Measurements from ENCODE around the gene DIAPH2. TPM values are rescaled to one million over a fixed set of nuclear protein-coding genes. Genes with fewer than 3 reads are reported as not detected.

The DIAPH2 gene
- total RNA-seq, 1 donor from 2014 or later = 20.5 TPM

GRCh38 chrX:96861661-96862060, 177.0 kb downstream of the DIAPH2 start:
- H3K27me3 Mint-ChIP-seq = no peaks in the 10 kb centered on the region
- no peaks in the 10 kb centered on the region for H3K36me3 Mint-ChIP-seq (ENCODE audit: low read depth)
- TF ChIP-seq CTCF (IDR thresholded peaks at IDR 0.05) = no peak
- ATAC-seq (ENCODE audit: low read depth) (no peak), DNase-seq (no peak)
- ChIA-PET CTCF (no interaction called here), POLR2A (no interaction called here)
- peak overlapping the region; percentile 57 for H3K27ac Mint-ChIP-seq
- no peak overlapping the region for H3K4me3 Mint-ChIP-seq
- H3K9me3 Mint-ChIP-seq = no peaks in the 10 kb centered on the region
- H3K4me1 Mint-ChIP-seq = peaks cover 16% of the 10 kb centered on the region
- intact Hi-C loops (cut with micrococcal nuclease) = no loop called here

GRCh38 chrX:96883608-96884007, 199.0 kb downstream of the DIAPH2 start, which contains the start of gene RPA4:
Gene RPA4 (plus strand): TSS chrX:96883908. CDS start chrX:96884311, 403 bp downstream.
- intact Hi-C loops (cut with micrococcal nuclease) = no loop called here
- ATAC-seq (ENCODE audit: low read depth) (no peak), DNase-seq (no peak)
- POLR2A ChIA-PET = interaction anchor here (0.7 kb wide), 1 partner anchor 461 kb away, joined by 8 read pairs; no protein-coding TSS in a partner anchor
- Mint-ChIP-seq H3K27ac (no peak within 1 kb of the TSS), H3K27me3 (no peaks in the 10 kb centered on the region), H3K36me3 (ENCODE audit: low read depth) (peaks cover 16% of the 10 kb centered on the region), H3K4me3 (no peak within 1 kb of the TSS), H3K4me1 (no peaks in the 10 kb centered on the region), H3K9me3 (no peaks in the 10 kb centered on the region)
- CTCF ChIA-PET = no interaction called here
- no peak for TF ChIP-seq CTCF (IDR thresholded peaks at IDR 0.05)

GRCh38 chrX:96884027-96884426, 199.4 kb downstream of the DIAPH2 start:
- ATAC-seq (ENCODE audit: low read depth) = no peak
- Mint-ChIP-seq H3K4me3 (no peak overlapping the region), H3K27me3 (no peaks in the 10 kb centered on the region), H3K9me3 (no peaks in the 10 kb centered on the region), H3K27ac (no peak overlapping the region), H3K36me3 (ENCODE audit: low read depth) (peaks cover 16% of the 10 kb centered on the region), H3K4me1 (no peaks in the 10 kb centered on the region)
- CTCF ChIA-PET = no interaction called here
- no peak for DNase-seq
- intact Hi-C loops (cut with micrococcal nuclease) = no loop called here
- no peak for TF ChIP-seq CTCF (IDR thresholded peaks at IDR 0.05)
- POLR2A ChIA-PET = no interaction called here

GRCh38 chrX:96889726-96890125, 205.1 kb downstream of the DIAPH2 start:
- ATAC-seq (ENCODE audit: low read depth) = no peak
- no peaks in the 10 kb centered on the region for H3K27me3 Mint-ChIP-seq
- CTCF ChIA-PET = no interaction called here
- no peaks in the 10 kb centered on the region for H3K4me1 Mint-ChIP-seq
- no peak overlapping the region for H3K4me3 Mint-ChIP-seq
- no peak for DNase-seq
- POLR2A ChIA-PET = no interaction called here
- TF ChIP-seq CTCF (IDR thresholded peaks at IDR 0.05) = no peak
- H3K27ac Mint-ChIP-seq = no peak overlapping the region
- intact Hi-C loops (cut with micrococcal nuclease) = no loop called here
- H3K36me3 Mint-ChIP-seq (ENCODE audit: low read depth) = peaks cover 4% of the 10 kb centered on the region
- no peaks in the 10 kb centered on the region for H3K9me3 Mint-ChIP-seq

GRCh38 chrX:96906741-96907140, 222.1 kb downstream of the DIAPH2 start:
- POLR2A ChIA-PET = no interaction called here

More at GRCh38 chrX:96906741-96907140, 222.1 kb downstream of the DIAPH2 start:
- H3K36me3 Mint-ChIP-seq (ENCODE audit: low read depth) = peaks cover 1% of the 10 kb centered on the region
- CTCF ChIA-PET = no interaction called here
- no peaks in the 10 kb centered on the region for H3K4me1 Mint-ChIP-seq
- TF ChIP-seq CTCF (IDR thresholded peaks at IDR 0.05) = no peak
- no peaks in the 10 kb centered on the region for H3K9me3 Mint-ChIP-seq
- no peaks in the 10 kb centered on the region for H3K27me3 Mint-ChIP-seq
- no peak overlapping the region for H3K27ac Mint-ChIP-seq
- H3K4me3 Mint-ChIP-seq = no peak overlapping the region
- no peak for DNase-seq
- ATAC-seq (ENCODE audit: low read depth) = no peak
- intact Hi-C loops (cut with micrococcal nuclease) = no loop called here

Measured in activated B cell treated with CpG ODN at 0.5 μM for 24 hours (primary cell).